ENCODE results near the gene DGKZ. TPM values are rescaled to one million over a fixed set of nuclear protein-coding genes. Genes with fewer than 3 reads are reported as not detected.

The DGKZ gene
- total and polyA plus RNA-seq, 12 donors: 12.4 to 160 (median 44.0) TPM

GRCh38 chr11:46326813-46327416, 20.3 kb upstream of the DGKZ start:
- 82 to 90% (median 88%) methylated on average over 10 of the region's 10 CpGs for WGBS, 4 donors
- intact Hi-C loops (cut with DNase I): no loop called here
- no peak for DNase-seq
- Histone ChIP-seq H3K4me3 (no peak overlapping the region), H3K27ac (no peak overlapping the region), H3K4me1 (replicated peaks in 1 of 2) (no peaks in the 10 kb centered on the region), H3K27me3 (no peaks in the 10 kb centered on the region), H3K36me3 (replicated peaks in 1 of 2) (no peaks in the 10 kb centered on the region), H3K9me3 (replicated peaks in 1 of 3) (no peaks in the 10 kb centered on the region)
- TF ChIP-seq CTCF (IDR thresholded peaks at IDR 0.05) (no peak), POLR2A (IDR thresholded peaks at IDR 0.05) (no peak)

- no peak overlapping the region for H3K27ac ChIP-seq
- peaks cover 9% of the 10 kb centered on the region for H3K27me3 ChIP-seq
- no peaks in the 10 kb centered on the region for H3K9me3 ChIP-seq (replicated peaks in 1 of 3)
- H3K4me3 ChIP-seq: no peak overlapping the region
- peak in 1 of 7 donors; percentile 33 for DNase-seq
- H3K36me3 ChIP-seq (replicated peaks in 1 of 2): no peaks in the 10 kb centered on the region
- intact Hi-C loops (cut with DNase I): no loop called here
- peaks cover 0 to 6% of the 10 kb centered on the region in 2 donors for H3K4me1 ChIP-seq (replicated peaks in 1 of 2)
- no peak for TF ChIP-seq POLR2A (IDR thresholded peaks at IDR 0.05)
- no peak for TF ChIP-seq CTCF (IDR thresholded peaks at IDR 0.05)
- WGBS, 4 donors: 57 to 70% (median 66%) methylated on average over 7 to 8 of the region's 8 CpGs
These were observed 19.4 kb upstream of the DGKZ start for GRCh38 chr11:46327829-46328228.

DNA sequence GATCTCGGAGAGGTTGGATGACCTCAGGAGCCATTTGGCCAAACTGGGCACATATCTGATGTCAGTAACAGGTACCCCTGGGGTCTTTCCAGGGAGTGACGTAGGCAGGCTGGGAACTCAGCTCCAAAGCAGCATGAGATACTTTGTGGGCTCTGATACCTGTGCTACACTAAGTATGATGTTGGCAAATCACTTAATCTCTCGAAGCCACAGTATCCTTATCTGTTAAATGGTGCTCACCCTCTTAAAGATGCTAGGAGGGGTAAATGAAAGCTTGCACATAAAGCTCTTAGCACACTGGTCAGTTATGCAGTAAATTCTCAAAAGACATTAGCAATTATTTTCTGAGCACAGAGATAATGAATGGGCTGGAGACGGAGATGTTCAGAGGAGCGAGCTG, 17.1 kb upstream of the DGKZ start:
- intact Hi-C loops (cut with DNase I): no loop called here
- 67 to 77% (median 71%) methylated on average over 4 to 5 of the region's 5 CpGs for WGBS, 4 donors
- no peak overlapping the region for H3K27ac ChIP-seq

More for the DNA sequence above, 17.1 kb upstream of the DGKZ start:
- Histone ChIP-seq H3K4me3 (no peak overlapping the region), H3K4me1 (replicated peaks in 1 of 2) (peaks cover 0 to 15% of the 10 kb centered on the region in 2 donors), H3K9me3 (replicated peaks in 1 of 3) (no peaks in the 10 kb centered on the region), H3K27me3 (peaks cover 23% of the 10 kb centered on the region), H3K36me3 (replicated peaks in 1 of 2) (no peaks in the 10 kb centered on the region)
- TF ChIP-seq POLR2A (IDR thresholded peaks at IDR 0.05): no peak
- TF ChIP-seq CTCF (IDR thresholded peaks at IDR 0.05): no peak
- no peak for DNase-seq
